Endodermal cell (in vitro differentiated cells): Measurements from ENCODE around the gene OTOG. TPM values are rescaled to one million over a fixed set of nuclear protein-coding genes. Genes with fewer than 3 reads are reported as not detected.
A peak's percentile ranks its signal among the peaks of the same experiment; 100 is the strongest.

ENCODE experiments used
- DNase-seq: peaks from one replicate; pipeline ENCODE4 v3.0.0-alpha.2; 2017
- H3K27ac ChIP-seq: 2 replicates; pipeline ENCODE4 v1.5.1; 2013; ENCODE audit warnings: mild to moderate bottlenecking, low read depth, low read length, moderate library complexity
- H3K27me3 ChIP-seq: 2 replicates; pipeline ENCODE4 v1.6.1; 2013; ENCODE audit warnings: mild to moderate bottlenecking, low read length, moderate library complexity; ENCODE audit not compliant: insufficient read depth, control insufficient read depth, poor library complexity, severe bottlenecking
- H3K36me3 ChIP-seq: 2 replicates; pipeline ENCODE4 v1.7.0; 2013; ENCODE audit warnings: mild to moderate bottlenecking, low read length, moderate library complexity; ENCODE audit not compliant: control insufficient read depth, insufficient read depth
- H3K4me1 ChIP-seq: one replicate; pipeline ENCODE4 v1.7.0; 2013; ENCODE audit warnings: low read length; ENCODE audit not compliant: control insufficient read depth, insufficient read depth
- H3K4me3 ChIP-seq: 2 replicates; pipeline ENCODE4 v1.5.1; 2013; ENCODE audit warnings: mild to moderate bottlenecking, low read length, moderate library complexity
- H3K9ac ChIP-seq: 2 replicates; pipeline ENCODE4 v1.6.1; 2013; ENCODE audit warnings: mild to moderate bottlenecking, low read length, moderate library complexity; ENCODE audit not compliant: poor library complexity, severe bottlenecking; ENCODE audit errors: extremely low read depth
- H3K9me3 ChIP-seq: 2 replicates; pipeline ENCODE4 v1.6.1; 2013; ENCODE audit warnings: mild to moderate bottlenecking, low read length, moderate library complexity; ENCODE audit not compliant: control insufficient read depth
- H3K27ac Mint-ChIP-seq: 2 replicates; pipeline ENCODE4 v1.8.0; 2020; ENCODE audit warnings: mixed read lengths
- H3K27me3 Mint-ChIP-seq: 2 replicates; pipeline ENCODE4 v1.8.0; 2021; ENCODE audit warnings: mild to moderate bottlenecking, mixed read lengths; ENCODE audit not compliant: insufficient read depth
- H3K36me3 Mint-ChIP-seq: 2 replicates; pipeline ENCODE4 v1.8.0; 2020; ENCODE audit warnings: low read depth, mixed read lengths
- H3K4me1 Mint-ChIP-seq: 2 replicates; pipeline ENCODE4 v1.8.0; 2020; ENCODE audit warnings: mixed read lengths
- H3K4me3 Mint-ChIP-seq: 2 replicates; pipeline ENCODE4 v1.8.0; 2020; ENCODE audit warnings: mild to moderate bottlenecking, moderate library complexity, mixed read lengths
- H3K9me3 Mint-ChIP-seq: 2 replicates; pipeline ENCODE4 v1.8.0; 2020; ENCODE audit warnings: mild to moderate bottlenecking, mixed read lengths
- CTCF ChIP-seq: fragments of 200-600 bp; sonication (generic); conservative IDR thresholded peaks from 2 replicates; pipeline ENCODE4 v1.5.0; 2021; ENCODE audit warnings: antibody characterized with exemption, mild to moderate bottlenecking
- WGBS, 2 experiments: methylation state at CpG; one replicate each; pipeline versions ENCODE4 v1.1.5 to v1.1.7; 2013; ENCODE audit warnings: missing lambda C conversion rate in 2 of 2, mixed read lengths in 1 of 2; ENCODE audit not compliant: insufficient coverage in 1 of 2, insufficient read length in 1 of 2; 5-methylcytosine and 5-hydroxymethylcytosine counted together
- total RNA-seq, 2 donors: library from RNA; stranded (reverse); fragmentation: NEBNext Ultra II Directional in 1 of 2; extraction: Animal tissue kit (Norgen Biotek cat#: 25700) in 1 of 2; gene quantifications; 2 replicates in 1 of 2; 3 replicates in 1 of 2; pipeline ENCODE4 v1.2.1, GENCODE V29; 2021

OTOG gene
- total RNA-seq, 2 donors from 2014 or later: 0.33 to 0.55 TPM

GRCh38 chr11:17597770-17598169 lies 50.7 kb downstream of the OTOG start:
- WGBS, 2 experiments: 70 to 74% methylated on average over 3 to 5 of the region's 5 CpGs
- Mint-ChIP-seq H3K4me3 (no peak overlapping the region), H3K27me3 (peaks cover 64% of the 10 kb centered on the region), H3K4me1 (peaks cover 11% of the 10 kb centered on the region), H3K36me3 (no peaks in the 10 kb centered on the region), H3K27ac (no peak overlapping the region), H3K9me3 (peaks cover 10% of the 10 kb centered on the region)
- Histone ChIP-seq H3K9ac (no peak overlapping the region), H3K36me3 (no peaks in the 10 kb centered on the region), H3K4me3 (no peak overlapping the region), H3K27ac (no peak overlapping the region), H3K9me3 (no peaks in the 10 kb centered on the region), H3K4me1 (no peaks in the 10 kb centered on the region), H3K27me3 (peaks cover 22% of the 10 kb centered on the region)
- TF ChIP-seq CTCF: no peak
- no peak for DNase-seq

GRCh38 chr11:17598700-17599459 lies 51.8 kb downstream of the OTOG start:
- DNase-seq: peak; percentile 94
- no peaks in the 10 kb centered on the region for H3K9me3 ChIP-seq
- Mint-ChIP-seq H3K36me3 (no peaks in the 10 kb centered on the region), H3K4me3 (no peak overlapping the region), H3K9me3 (peaks cover 8% of the 10 kb centered on the region), H3K27ac (no peak overlapping the region), H3K4me1 (peaks cover 11% of the 10 kb centered on the region), H3K27me3 (peaks cover 63% of the 10 kb centered on the region)
- no peak overlapping the region for H3K4me3 ChIP-seq
- peak; percentile 95 for TF ChIP-seq CTCF
- H3K4me1 ChIP-seq: no peaks in the 10 kb centered on the region
- no peaks in the 10 kb centered on the region for H3K36me3 ChIP-seq
- no peak overlapping the region for H3K9ac ChIP-seq
- H3K27me3 ChIP-seq: peaks cover 27% of the 10 kb centered on the region
- H3K27ac ChIP-seq: no peak overlapping the region
- WGBS, 2 experiments: 37 to 77% methylated on average over 8 to 17 of the region's 17 CpGs

GRCh38 chr11:17599460-17599925 lies 52.4 kb downstream of the OTOG start:
- Histone ChIP-seq H3K4me1 (no peaks in the 10 kb centered on the region), H3K27ac (no peak overlapping the region), H3K36me3 (no peaks in the 10 kb centered on the region), H3K4me3 (no peak overlapping the region), H3K27me3 (peaks cover 27% of the 10 kb centered on the region), H3K9me3 (no peaks in the 10 kb centered on the region), H3K9ac (no peak overlapping the region)
- Mint-ChIP-seq H3K27ac (no peak overlapping the region), H3K9me3 (peaks cover 5% of the 10 kb centered on the region), H3K4me3 (no peak overlapping the region), H3K27me3 (peaks cover 59% of the 10 kb centered on the region), H3K4me1 (peaks cover 11% of the 10 kb centered on the region), H3K36me3 (no peaks in the 10 kb centered on the region)
- TF ChIP-seq CTCF: no peak
- no peak for DNase-seq
- WGBS, 2 experiments: 69 to 78% methylated on average over 7 to 10 of the region's 10 CpGs
